Measurements from ENCODE around the gene KSR1. TPM values are rescaled to one million over a fixed set of nuclear protein-coding genes. Genes with fewer than 3 reads are reported as not detected.

Gene KSR1
- total and polyA plus RNA-seq, 2 of the 8 experiments (the other 6 are each of a cell fraction or from before 2014, with no cell fraction given) = 14.1 to 34.7 TPM

DNA sequence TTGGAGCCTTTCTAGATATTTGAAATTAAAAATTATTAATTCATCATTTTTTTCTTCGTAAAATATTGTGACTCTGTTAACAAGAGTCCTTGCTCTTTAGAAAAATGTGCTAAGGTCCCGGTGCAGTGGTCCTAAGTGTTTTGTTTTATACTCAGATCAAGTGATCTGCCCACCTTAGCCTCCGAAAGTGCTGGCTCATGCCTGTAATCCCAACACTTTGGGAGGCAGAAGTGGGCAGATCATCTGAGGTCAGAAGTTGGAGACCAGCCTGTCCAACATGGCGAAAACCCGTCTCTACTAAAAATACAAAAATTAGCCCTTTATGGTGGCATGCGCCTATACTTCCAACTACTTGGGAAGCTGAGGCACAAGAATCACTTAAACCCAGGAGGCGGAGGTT is 92.1 kb downstream of the KSR1 start:
- ChIA-PET CTCF (ENCODE audit: partially characterized antibody) (interaction anchor here (1.0 to 6.3 kb wide), 4 partner anchors 12 to 51 kb away, joined by 3 to 52 read pairs (median 4); no protein-coding TSS in a partner anchor), POLR2A (ENCODE audit: partially characterized antibody) (no interaction called here)
- Histone ChIP-seq H3K23ac (ENCODE audit: insufficient read length) (no peak overlapping the region), H3K4me2 (ENCODE audit: insufficient read depth in 1 of 2, low read depth in 2 of 2, low read length in 2 of 2) (no peak overlapping the region), H2BK5ac (ENCODE audit: low read depth, low read length) (no peak overlapping the region), H3K23me2 (ENCODE audit: low read depth, low read length) (no peaks in the 10 kb centered on the region), H3K27me3 (replicated peaks in 1 of 4; ENCODE audit: control insufficient read depth in 3 of 4, extremely low read depth in 1 of 4, insufficient read depth in 3 of 4, low read length in 3 of 4) (no peaks in the 10 kb centered on the region), H3K9me3 (ENCODE audit: insufficient read depth in 2 of 2, low read depth in 1 of 2, low read length in 1 of 2) (no peaks in the 10 kb centered on the region), H3K18ac (ENCODE audit: extremely low read depth, low read length) (no peak overlapping the region), H2BK12ac (ENCODE audit: low read depth, low read length) (no peak overlapping the region), H3K4ac (replicated peaks; ENCODE audit: insufficient read length, low read depth, low read length) (no peak overlapping the region), H4K20me1 (replicated peaks in 1 of 2; ENCODE audit: control insufficient read depth in 1 of 2, insufficient read depth in 2 of 2, low read length in 2 of 2) (peaks cover 0 to 8% of the 10 kb centered on the region in 2 experiments), H3K9ac (replicated peaks in 1 of 4; ENCODE audit: extremely low read depth in 1 of 4, low read depth in 3 of 4, low read length in 3 of 4) (no peak overlapping the region), H4K91ac (replicated peaks; ENCODE audit: insufficient read length, low read length) (no peak overlapping the region), H2BK120ac (replicated peaks; ENCODE audit: low read depth, low read length) (no peak overlapping the region), H3K4me1 (replicated peaks in 1 of 4; ENCODE audit: control insufficient read depth in 3 of 4, insufficient read depth in 4 of 4, low read length in 3 of 4) (peaks cover 0 to 4% (median 2%) of the 10 kb centered on the region in 4 experiments; a peak in 4 of 7 replicates), H3K4me3 (ENCODE audit: extremely low read depth in 1 of 4, insufficient read depth in 2 of 4, low read depth in 3 of 4, low read length in 4 of 4) (no peak overlapping the region), H2BK20ac (ENCODE audit: low read length) (no peak overlapping the region), H3K79me2 (ENCODE audit: control insufficient read depth in 1 of 2, insufficient read depth in 2 of 2, low read length in 2 of 2) (peaks cover 0 to 37% of the 10 kb centered on the region in 2 experiments; a peak in 2 of 4 replicates), H3K27ac (ENCODE audit: low read depth, low read length) (no peak overlapping the region), H3K79me1 (ENCODE audit: low read depth, low read length) (peaks cover 16% of the 10 kb centered on the region), H2AFZ (ENCODE audit: low read length) (no peak overlapping the region), H3K56ac (replicated peaks; ENCODE audit: insufficient read length, low read depth, low read length) (no peak overlapping the region), H4K5ac (ENCODE audit: insufficient read length, low read depth, low read length) (no peak overlapping the region), H4K8ac (ENCODE audit: extremely low read depth, insufficient read depth, low read length) (no peak overlapping the region), H2AK5ac (ENCODE audit: low read depth, low read length) (no peak overlapping the region), H3K36me3 (ENCODE audit: control insufficient read depth in 2 of 4, insufficient read depth in 4 of 4, low read length in 3 of 4) (no peaks in the 10 kb centered on the region), H3K14ac (ENCODE audit: insufficient read length) (no peak overlapping the region), H2BK15ac (ENCODE audit: low read length) (no peak overlapping the region)
- WGBS, 2 experiments (ENCODE audit: extremely low coverage in 1 of 2, insufficient coverage in 1 of 2, insufficient read length in 1 of 2, insufficient replicate concordance in 2 of 2, low coverage in 1 of 2, low lambda C conversion rate in 2 of 2, missing lambda C conversion rate in 1 of 2) = 89% methylated on average over 7 of the region's 7 CpGs; no CpG with 5 or more reads in 1 of the 2 experiments
- FAIRE-seq (no peak), DNase-seq (ENCODE audit: low read depth in 1 of 2, low spot score in 2 of 2) (no peak)
- TF ChIP-seq ASH2L (IDR thresholded peaks at IDR 0.05; ENCODE audit: low read length) (no peak), PHF8 (conservative IDR thresholded peaks at IDR 0.05; ENCODE audit: low read depth, low read length) (no peak), POLR2A (IDR thresholded peaks at IDR 0.05; ENCODE audit: control extremely low read depth in 1 of 2, low read depth in 2 of 2, low read length in 2 of 2) (no peak), JUND (IDR thresholded peaks at IDR 0.05; ENCODE audit: low read length) (no peak), POU5F1 (IDR thresholded peaks at IDR 0.05; ENCODE audit: low read depth, low read length) (no peak), HDAC2 (IDR thresholded peaks at IDR 0.05; ENCODE audit: borderline replicate concordance in 1 of 2, low read depth in 2 of 2, low read length in 2 of 2) (no peak), KDM1A (IDR thresholded peaks at IDR 0.05; ENCODE audit: borderline replicate concordance, low read length) (no peak), BCL11A (IDR thresholded peaks at IDR 0.05; ENCODE audit: low read depth in 2 of 2, low read length in 2 of 2) (no peak), GABPA (IDR thresholded peaks at IDR 0.05; ENCODE audit: borderline replicate concordance, insufficient read depth, low read length) (no peak), ZNF274 (IDR thresholded peaks at IDR 0.05; ENCODE audit: borderline replicate concordance, extremely low read depth, low read length) (no peak), CTBP2 (IDR thresholded peaks at IDR 0.05; ENCODE audit: borderline replicate concordance, insufficient read depth, insufficient read length, low read length) (no peak)
- TF ChIP-seq, protein P1, sequence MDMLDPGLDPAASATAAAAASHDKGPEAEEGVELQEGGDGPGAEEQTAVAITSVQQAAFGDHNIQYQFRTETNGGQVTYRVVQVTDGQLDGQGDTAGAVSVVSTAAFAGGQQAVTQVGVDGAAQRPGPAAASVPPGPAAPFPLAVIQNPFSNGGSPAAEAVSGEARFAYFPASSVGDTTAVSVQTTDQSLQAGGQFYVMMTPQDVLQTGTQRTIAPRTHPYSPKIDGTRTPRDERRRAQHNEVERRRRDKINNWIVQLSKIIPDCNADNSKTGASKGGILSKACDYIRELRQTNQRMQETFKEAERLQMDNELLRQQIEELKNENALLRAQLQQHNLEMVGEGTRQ (IDR thresholded peaks at IDR 0.05; ENCODE audit: low read length) = no peak

All from H1 (cell line).